ENCODE measurements around the gene BAIAP2.
"Not testable (repeated sequence)": the region's sequence is repeated elsewhere in the genome, so short reads cannot be mapped to it uniquely, and the experiment has no call there.

BAIAP2 gene

GRCh38 chr17:81021531-81022343, 13.2 kb upstream of the BAIAP2 start:
- no peak for DNase-seq (ENCODE audit: low read depth, low spot score)

GRCh38 chr17:81022344-81022676, 12.6 kb upstream of the BAIAP2 start:
- no peak for DNase-seq (ENCODE audit: low read depth, low spot score)

- DNase-seq (ENCODE audit: low read depth, low spot score) = no peak
Measured at GRCh38 chr17:81025065-81025740, 9.7 kb upstream of the BAIAP2 start.

GRCh38 chr17:81025741-81026129, 9.2 kb upstream of the BAIAP2 start:
- DNase-seq (ENCODE audit: low read depth, low spot score) = no peak

GRCh38 chr17:81026266-81027036, 8.5 kb upstream of the BAIAP2 start:
- no peak for DNase-seq (ENCODE audit: low read depth, low spot score)

- DNase-seq (ENCODE audit: low read depth, low spot score) = no peak
Measured at GRCh38 chr17:81027038-81027437, 7.9 kb upstream of the BAIAP2 start.

- DNase-seq (ENCODE audit: low read depth, low spot score) = no peak
Measured at GRCh38 chr17:81027591-81028505, 7.1 kb upstream of the BAIAP2 start.

GRCh38 chr17:81028506-81028858, 6.5 kb upstream of the BAIAP2 start:
- DNase-seq (ENCODE audit: low read depth, low spot score) = no peak

- no peak for DNase-seq (ENCODE audit: low read depth, low spot score)
Measured at GRCh38 chr17:81029859-81030258, 5.1 kb upstream of the BAIAP2 start.

- not testable (repeated sequence) for DNase-seq (ENCODE audit: low read depth, low spot score)
Measured at GRCh38 chr17:81030312-81030711, 4.6 kb upstream of the BAIAP2 start.

- DNase-seq (ENCODE audit: low read depth, low spot score) = no peak
Measured at GRCh38 chr17:81030741-81031565, 4.0 kb upstream of the BAIAP2 start.

GRCh38 chr17:81031566-81032550, 3.1 kb upstream of the BAIAP2 start:
- DNase-seq (ENCODE audit: low read depth, low spot score) = no peak

- no peak for DNase-seq (ENCODE audit: low read depth, low spot score)
Measured at GRCh38 chr17:81032641-81033480, 2.1 kb upstream of the BAIAP2 start.

GRCh38 chr17:81033535-81034167, 1.3 kb upstream of the BAIAP2 start:
- DNase-seq (ENCODE audit: low read depth, low spot score) = no peak

GRCh38 chr17:81034168-81034777, 678 bp upstream of the BAIAP2 start:
- no peak for DNase-seq (ENCODE audit: low read depth, low spot score)

- no peak for DNase-seq (ENCODE audit: low read depth, low spot score)
Measured at GRCh38 chr17:81035521-81036196, 708 bp downstream of the BAIAP2 start.

Data from smooth muscle cell of the brain vasculature (primary cell).